GM23248 (cell line): ENCODE measurements around the gene RPAP3. TPM values are rescaled to one million over a fixed set of nuclear protein-coding genes. Genes with fewer than 3 reads are reported as not detected.

Experiments
- DNase-seq: peaks from one replicate; pipeline ENCODE4 v3.0.0-alpha.2; 2015
- H2AFZ ChIP-seq: fragments of 200-600 bp; sonication (generic); 2 replicates; pipeline ENCODE4 v1.6.1; 2016; ENCODE audit warnings: antibody characterized with exemption
- H3F3A ChIP-seq: fragments of 200-600 bp; sonication (generic); 2 replicates; pipeline ENCODE4 v1.6.1; 2016; ENCODE audit warnings: mild to moderate bottlenecking, antibody characterized with exemption, mixed run types; ENCODE audit not compliant: insufficient read depth
- H3K27ac ChIP-seq: fragments of 200-600 bp; sonication (generic); 2 replicates; pipeline ENCODE4 v1.5.1; 2016; ENCODE audit warnings: mild to moderate bottlenecking
- H3K27me3 ChIP-seq: fragments of 200-600 bp; sonication (generic); replicated peaks from 2 replicates; pipeline ENCODE4 v1.6.1; 2016; ENCODE audit warnings: mild to moderate bottlenecking; ENCODE audit not compliant: insufficient read depth
- H3K36me3 ChIP-seq: fragments of 200-600 bp; sonication (generic); 2 replicates; pipeline ENCODE4 v1.6.1; 2016; ENCODE audit warnings: low read depth, mild to moderate bottlenecking
- H3K4me1 ChIP-seq: fragments of 200-600 bp; sonication (generic); 2 replicates; pipeline ENCODE4 v1.6.1; 2016; ENCODE audit warnings: mild to moderate bottlenecking; ENCODE audit not compliant: insufficient read depth
- H3K4me2 ChIP-seq: fragments of 200-600 bp; sonication (generic); one replicate; pipeline ENCODE4 v1.6.1; 2016; ENCODE audit warnings: mild to moderate bottlenecking; ENCODE audit not compliant: unreplicated experiment
- H3K4me3 ChIP-seq: fragments of 200-600 bp; sonication (generic); 2 replicates; pipeline ENCODE4 v1.5.1; 2016; ENCODE audit warnings: mild to moderate bottlenecking
- H3K79me2 ChIP-seq: fragments of 200-600 bp; sonication (generic); 2 replicates; pipeline ENCODE4 v1.6.1; 2016; ENCODE audit warnings: mild to moderate bottlenecking; ENCODE audit not compliant: insufficient read depth
- H3K9ac ChIP-seq: fragments of 200-600 bp; sonication (generic); 2 replicates; pipeline ENCODE4 v1.6.1; 2016; ENCODE audit warnings: mild to moderate bottlenecking
- H3K9me2 ChIP-seq: fragments of 200-600 bp; sonication (generic); 2 replicates; pipeline ENCODE4 v1.6.1; 2016; ENCODE audit warnings: mixed run types, mild to moderate bottlenecking, moderate library complexity; ENCODE audit not compliant: insufficient read depth
- H3K9me3 ChIP-seq: fragments of 200-600 bp; sonication (generic); one replicate; pipeline ENCODE4 v1.6.1; 2017; ENCODE audit warnings: low read depth
- H4K20me1 ChIP-seq: fragments of 200-600 bp; sonication (generic); 2 replicates; pipeline ENCODE4 v1.6.0; 2016; ENCODE audit not compliant: insufficient read depth
- EZH2 ChIP-seq: fragments of 200-600 bp; sonication (generic); IDR thresholded peaks from 2 replicates; pipeline ENCODE4 v1.6.1; 2018; ENCODE audit warnings: antibody characterized with exemption, mild to moderate bottlenecking; ENCODE audit not compliant: insufficient read depth, poor library complexity, severe bottlenecking
- EZH2phosphoT487 ChIP-seq: fragments of 200-600 bp; sonication (generic); IDR thresholded peaks from 2 replicates; pipeline ENCODE4 v1.6.1; 2018; ENCODE audit warnings: antibody characterized with exemption, moderate library complexity, mild to moderate bottlenecking, low read depth; ENCODE audit not compliant: insufficient read depth
- WGBS, 2 experiments: methylation state at CpG; one replicate each; pipeline ENCODE4 v1.1.6; 2015 to 2017; ENCODE audit warnings: low lambda C conversion rate in 2 of 2, low coverage in 1 of 2; ENCODE audit errors: missing lambda C conversion rate in 2 of 2; 5-methylcytosine and 5-hydroxymethylcytosine counted together
- in situ Hi-C: fragments of 300-500 bp; cut with MboI; formaldehyde crosslinking; loops from 2 replicates; pipeline ENCODE4 v1.15.0; 2020
- polyA plus RNA-seq: library from polyadenylated mRNA; unstranded; fragments of >200 nt; fragmentation: Nextera tagmentation; extraction: Ambion mirVana; gene quantifications from 2 replicates; pipeline ENCODE4 v1.2.1, GENCODE V29; 2016
- total RNA-seq: library from RNA; depleted of rRNA; stranded (reverse); fragments of >200 nt; shearing (Covaris generic); gene quantifications from 2 replicates; pipeline ENCODE4 v1.2.3, GENCODE V29; 2014

RPAP3 gene
- total and polyA plus RNA-seq, 2 experiments from 2014 or later: 16.2 to 27.8 TPM

GRCh38 chr12:47717046-47717442 lies 11.2 kb upstream of the RPAP3 start:
- Histone ChIP-seq H2AFZ (peak overlapping the region; percentile 93; the same call in 1 of the 2 replicates), H3K36me3 (no peaks in the 10 kb centered on the region), H3K9me2 (no peaks in the 10 kb centered on the region), H3K4me1 (peaks cover 16% of the 10 kb centered on the region), H3K27me3 (no peaks in the 10 kb centered on the region), H4K20me1 (no peaks in the 10 kb centered on the region), H3K9ac (0 out of 2 replicates have a peak overlapping the region, but pooled peaks have one; percentile 82), H3F3A (no peaks in the 10 kb centered on the region), H3K4me2 (no peak overlapping the region), H3K9me3 (no peaks in the 10 kb centered on the region), H3K4me3 (no peak overlapping the region), H3K79me2 (no peaks in the 10 kb centered on the region), H3K27ac (no peak overlapping the region)
- in situ Hi-C loops: no loop called here
- WGBS, 2 experiments: 68 to 69% methylated on average over 5 to 6 of the region's 6 CpGs
- DNase-seq: no peak
- no peak for TF ChIP-seq EZH2
- no peak for TF ChIP-seq EZH2phosphoT487

GRCh38 chr12:47715877-47716548 lies 10.2 kb upstream of the RPAP3 start:
- H4K20me1 ChIP-seq: no peaks in the 10 kb centered on the region
- H3F3A ChIP-seq: no peaks in the 10 kb centered on the region
- H3K36me3 ChIP-seq: no peaks in the 10 kb centered on the region
- H3K79me2 ChIP-seq: no peaks in the 10 kb centered on the region
- DNase-seq: no peak
- peak overlapping the region; percentile 61; the same call in 1 of the 2 replicates for H2AFZ ChIP-seq
- in situ Hi-C loops: no loop called here
- no peaks in the 10 kb centered on the region for H3K27me3 ChIP-seq
- no peak for TF ChIP-seq EZH2phosphoT487
- TF ChIP-seq EZH2: no peak
- no peak overlapping the region for H3K9ac ChIP-seq
- no peaks in the 10 kb centered on the region for H3K9me2 ChIP-seq
- H3K4me3 ChIP-seq: peak overlapping the region; percentile 43; the same call in 1 of the 2 replicates
- H3K27ac ChIP-seq: no peak overlapping the region
- peaks cover 16% of the 10 kb centered on the region for H3K4me1 ChIP-seq
- no peaks in the 10 kb centered on the region for H3K9me3 ChIP-seq
- H3K4me2 ChIP-seq: peak overlapping the region; percentile 83
- 79 to 87% methylated on average over 11 to 13 of the region's 13 CpGs for WGBS, 2 experiments

- Histone ChIP-seq H3K36me3 (no peaks in the 10 kb centered on the region), H3K4me2 (peak overlapping the region; percentile 83), H3K9me2 (no peaks in the 10 kb centered on the region), H3K4me3 (peak overlapping the region; percentile 43), H3K27me3 (no peaks in the 10 kb centered on the region), H4K20me1 (no peaks in the 10 kb centered on the region), H3F3A (no peaks in the 10 kb centered on the region), H3K9me3 (no peaks in the 10 kb centered on the region), H3K27ac (no peak overlapping the region), H3K79me2 (no peaks in the 10 kb centered on the region), H2AFZ (peak overlapping the region; percentile 61; the same call in 1 of the 2 replicates), H3K4me1 (peaks cover 16% of the 10 kb centered on the region), H3K9ac (no peak overlapping the region)
- 6 to 11% methylated on average over 10 of the region's 10 CpGs for WGBS, 2 experiments
- in situ Hi-C loops: no loop called here
- DNase-seq: peak; percentile 88
- TF ChIP-seq EZH2phosphoT487 (no peak), EZH2 (no peak)
Observed at GRCh38 chr12:47715393-47715876, 9.6 kb upstream of the RPAP3 start.

- no peaks in the 10 kb centered on the region for H4K20me1 ChIP-seq
- no peaks in the 10 kb centered on the region for H3K9me2 ChIP-seq
- in situ Hi-C loops: loop anchor here (5.0 kb wide), 1 partner anchor 122 kb away; no protein-coding TSS in a partner anchor
- H3F3A ChIP-seq: no peaks in the 10 kb centered on the region
- H3K4me1 ChIP-seq: peaks cover 16% of the 10 kb centered on the region
- H3K36me3 ChIP-seq: no peaks in the 10 kb centered on the region
- DNase-seq: no peak
- no peak overlapping the region for H3K9ac ChIP-seq
- H3K79me2 ChIP-seq: no peaks in the 10 kb centered on the region
- H3K27ac ChIP-seq: no peak overlapping the region
- no peak overlapping the region for H2AFZ ChIP-seq
- TF ChIP-seq EZH2phosphoT487: no peak
- no peak for TF ChIP-seq EZH2
- no peak overlapping the region for H3K4me3 ChIP-seq
- no peaks in the 10 kb centered on the region for H3K9me3 ChIP-seq
- no peak overlapping the region for H3K4me2 ChIP-seq
- H3K27me3 ChIP-seq: no peaks in the 10 kb centered on the region
- 39 to 40% methylated on average over 5 of the region's 5 CpGs for WGBS, 2 experiments
Observed at GRCh38 chr12:47714826-47715386, 9.1 kb upstream of the RPAP3 start.
